ENCODE results near the gene TP53TG5.
A peak's percentile ranks its signal among the peaks of the same experiment; 100 is the strongest.
"Not testable (repeated sequence)": the region's sequence is repeated elsewhere in the genome, so short reads cannot be mapped to it uniquely, and the experiment has no call there.

TP53TG5 gene

DNA sequence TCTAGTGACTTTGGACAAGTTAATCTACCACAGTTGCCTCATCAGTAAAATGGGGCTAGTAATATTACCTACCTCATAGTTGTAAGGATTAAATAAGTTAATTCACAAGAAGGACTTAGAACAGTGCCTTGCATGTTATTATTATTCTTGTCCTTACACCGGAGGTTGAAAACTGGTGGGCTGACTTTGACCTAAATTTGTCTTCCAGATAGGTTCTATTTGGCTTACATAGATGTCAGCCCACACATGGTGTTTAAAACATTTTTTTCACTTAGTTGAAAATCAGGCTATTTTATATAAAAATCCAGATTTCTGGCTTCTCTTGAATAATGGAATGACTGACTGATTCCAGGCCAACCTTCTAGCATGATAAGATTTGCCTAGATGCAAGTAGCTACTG lies 11.9 kb downstream of the TP53TG5 start:
- DNase-seq, result no peak

DNA sequence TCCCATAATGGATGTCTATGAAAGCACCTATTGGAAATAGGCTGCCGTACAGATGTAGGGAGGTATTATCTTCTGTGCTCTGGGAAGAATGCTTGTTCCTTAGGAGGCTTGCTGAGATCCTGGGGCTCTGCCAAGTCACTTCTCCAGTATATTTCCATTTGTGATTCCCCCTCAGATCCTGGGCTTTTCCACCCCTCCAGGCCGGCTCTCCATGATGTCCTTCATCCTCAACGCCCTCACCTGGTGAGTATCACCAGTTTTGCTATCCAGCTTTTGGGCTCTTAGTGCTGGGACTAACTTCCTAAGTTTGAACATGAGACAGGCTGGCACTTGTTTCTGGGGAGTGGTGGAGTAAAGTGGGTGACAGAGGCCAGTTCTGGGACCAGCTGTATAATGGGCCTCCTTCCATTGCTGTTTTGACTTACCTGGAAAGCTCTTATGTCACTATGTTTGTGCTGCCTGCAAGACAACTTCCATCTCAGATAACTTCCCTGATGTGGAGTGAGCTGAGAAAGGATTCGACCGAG lies 12.6 kb downstream of the TP53TG5 start:
- DNase-seq, result no peak

DNA sequence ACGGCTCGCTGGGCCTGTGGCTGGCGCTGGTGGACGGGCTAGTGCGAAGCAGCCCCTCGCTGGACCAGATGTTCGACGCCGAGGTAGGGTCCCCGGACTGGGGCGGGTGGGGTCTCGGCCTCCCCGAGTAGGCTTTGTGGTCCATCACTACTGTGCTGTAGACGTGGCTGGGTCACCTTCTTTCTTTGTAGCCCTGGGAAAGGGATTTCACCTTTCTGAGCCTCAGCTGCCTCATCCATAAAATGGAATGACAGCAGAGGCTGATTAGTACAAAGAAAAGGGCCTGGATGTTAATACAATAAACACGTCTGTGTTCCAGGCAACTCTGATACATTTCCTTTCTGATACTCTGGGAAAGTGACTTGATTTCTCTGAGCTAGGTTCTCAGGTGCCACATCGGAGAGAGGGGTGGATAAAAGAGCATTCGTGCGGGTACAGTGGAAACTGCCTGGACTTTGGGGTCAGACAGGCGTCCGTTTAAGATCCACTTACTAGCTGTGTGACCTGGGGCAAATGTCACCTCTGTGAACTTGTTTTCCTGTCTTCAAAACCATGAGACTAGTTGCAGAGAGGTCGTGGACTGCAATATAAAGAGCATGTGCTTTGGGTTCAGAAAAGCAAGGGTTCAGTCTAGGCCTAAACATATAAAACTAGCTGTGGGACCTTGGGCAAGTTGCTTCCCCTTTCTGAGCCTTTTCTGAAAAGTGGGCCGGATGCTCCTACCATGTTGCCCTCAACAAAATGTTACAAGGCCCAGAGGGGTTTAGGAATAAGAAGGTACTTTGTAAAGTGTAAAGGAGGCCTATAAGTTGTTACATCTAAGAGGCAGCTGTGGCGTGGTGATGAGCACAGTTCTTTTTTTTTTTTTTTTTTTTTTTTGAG lies 14.3 kb downstream of the TP53TG5 start:
- DNase-seq, result no peak

DNA sequence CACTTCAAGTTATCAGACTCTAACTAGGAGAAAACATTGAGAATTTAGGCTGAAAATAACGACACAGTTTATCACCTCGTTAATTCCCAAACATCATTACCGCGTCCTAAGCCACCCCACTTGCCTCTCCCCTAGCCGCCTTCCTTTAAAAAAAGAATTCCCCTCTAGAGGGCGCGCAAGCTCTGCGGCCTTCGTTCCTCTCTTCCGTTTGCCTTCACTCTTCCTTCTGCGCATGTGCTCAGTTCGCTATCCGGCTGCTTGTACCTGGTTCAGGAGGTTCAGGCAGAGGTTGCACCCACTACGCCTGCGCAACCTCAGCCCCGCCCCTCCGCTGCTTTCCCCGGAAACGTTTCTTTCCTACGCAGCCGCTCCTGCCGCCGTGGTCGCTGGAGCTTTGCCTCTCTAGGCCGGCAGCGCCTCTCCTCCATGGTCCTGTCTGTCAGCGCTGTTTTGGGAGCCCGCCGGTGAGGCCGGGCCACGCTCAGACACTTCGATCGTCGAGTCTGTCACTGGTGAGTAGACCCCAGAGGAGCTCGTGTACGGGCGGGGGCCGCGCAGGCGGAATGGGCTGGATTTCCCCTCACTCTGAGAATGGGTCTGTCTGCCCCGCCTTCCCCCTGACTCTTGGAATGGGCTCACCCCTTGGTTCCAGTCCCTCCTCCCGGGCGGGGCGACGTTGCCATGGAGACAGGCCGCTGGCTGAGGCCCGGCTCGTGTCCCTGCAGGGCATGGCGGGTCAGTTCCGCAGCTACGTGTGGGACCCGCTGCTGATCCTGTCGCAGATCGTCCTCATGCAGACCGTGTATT lies 15.1 kb downstream of the TP53TG5 start, which contains the start of gene SYS1:
Gene SYS1 (plus strand): TSS at position 353 of the 807 bp plus-strand sequence. CDS start 376 bp downstream, at position 729.
- DNase-seq, result peak; percentile 98

DNA sequence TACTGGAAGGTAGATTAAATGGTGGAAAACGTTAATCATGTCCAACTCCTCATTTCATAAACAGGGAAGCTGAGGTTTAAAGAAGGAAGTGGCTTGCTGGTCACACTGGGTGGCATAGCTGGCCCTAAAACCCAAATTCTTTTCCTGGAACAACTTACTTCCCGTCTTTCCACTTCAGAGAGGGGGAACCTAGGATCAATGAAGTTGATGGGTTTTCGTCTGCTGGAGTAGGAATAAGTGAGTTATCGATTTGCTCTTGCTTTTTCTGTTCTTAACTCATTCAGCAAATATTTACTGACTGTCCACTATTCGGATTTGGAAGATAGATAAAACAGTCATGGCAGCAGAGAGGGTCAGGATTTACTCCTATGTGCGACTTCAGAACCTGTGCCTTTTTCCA lies 16.3 kb downstream of the TP53TG5 start:
- no peak for DNase-seq

DNA sequence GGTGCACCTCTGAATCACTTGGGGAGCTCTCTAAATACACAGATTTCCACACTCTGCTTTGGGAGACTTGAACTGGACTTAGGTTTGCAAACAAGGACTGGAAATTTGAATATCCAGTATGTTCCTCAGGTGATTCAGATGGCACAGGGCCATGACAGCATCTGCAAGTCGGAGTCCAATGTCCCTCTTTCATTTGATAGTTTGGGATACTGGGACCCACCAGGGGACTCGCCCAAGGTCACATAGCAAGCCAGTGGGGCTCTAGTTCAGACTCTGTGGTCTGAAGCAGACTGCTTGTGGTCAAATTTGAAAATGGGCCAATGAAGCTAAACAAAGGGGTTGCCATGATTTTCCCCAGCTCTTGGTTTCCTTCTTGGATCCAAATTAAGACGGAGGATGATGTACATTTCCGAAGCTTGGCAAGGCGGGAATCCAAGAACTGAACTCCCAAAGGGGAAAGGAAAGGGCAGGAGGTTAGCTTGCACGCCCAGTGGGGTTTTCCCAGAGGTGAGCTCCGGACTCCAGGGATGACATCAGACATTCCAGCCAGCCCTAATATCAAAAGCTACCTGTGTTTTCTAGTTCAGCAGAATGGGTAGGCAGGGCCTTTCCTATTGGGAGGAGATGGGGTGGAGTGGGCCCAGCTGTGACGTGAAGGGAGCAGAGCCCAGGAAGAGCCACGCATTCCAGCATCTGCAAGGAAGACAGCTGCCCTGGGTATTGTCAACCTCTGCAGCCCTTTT lies 18.5 kb downstream of the TP53TG5 start:
- DNase-seq, result no peak

DNA sequence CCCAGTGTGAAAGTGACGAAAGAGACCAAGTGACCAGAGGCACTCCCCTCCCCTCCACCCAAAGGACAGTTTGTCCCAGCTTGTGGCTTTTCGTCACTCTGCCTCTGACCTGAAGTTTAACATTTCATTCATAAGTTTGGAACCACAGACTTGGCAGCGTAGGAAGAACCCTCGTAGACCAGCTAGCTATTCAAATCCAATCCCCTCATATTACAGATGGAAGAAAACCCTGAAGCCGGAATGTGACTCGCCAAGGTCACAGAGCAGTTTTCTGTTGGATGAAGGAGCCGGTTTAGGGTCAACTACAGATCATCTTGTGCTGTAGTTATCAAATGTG lies 19.1 kb downstream of the TP53TG5 start:
- DNase-seq, result no peak

DNA sequence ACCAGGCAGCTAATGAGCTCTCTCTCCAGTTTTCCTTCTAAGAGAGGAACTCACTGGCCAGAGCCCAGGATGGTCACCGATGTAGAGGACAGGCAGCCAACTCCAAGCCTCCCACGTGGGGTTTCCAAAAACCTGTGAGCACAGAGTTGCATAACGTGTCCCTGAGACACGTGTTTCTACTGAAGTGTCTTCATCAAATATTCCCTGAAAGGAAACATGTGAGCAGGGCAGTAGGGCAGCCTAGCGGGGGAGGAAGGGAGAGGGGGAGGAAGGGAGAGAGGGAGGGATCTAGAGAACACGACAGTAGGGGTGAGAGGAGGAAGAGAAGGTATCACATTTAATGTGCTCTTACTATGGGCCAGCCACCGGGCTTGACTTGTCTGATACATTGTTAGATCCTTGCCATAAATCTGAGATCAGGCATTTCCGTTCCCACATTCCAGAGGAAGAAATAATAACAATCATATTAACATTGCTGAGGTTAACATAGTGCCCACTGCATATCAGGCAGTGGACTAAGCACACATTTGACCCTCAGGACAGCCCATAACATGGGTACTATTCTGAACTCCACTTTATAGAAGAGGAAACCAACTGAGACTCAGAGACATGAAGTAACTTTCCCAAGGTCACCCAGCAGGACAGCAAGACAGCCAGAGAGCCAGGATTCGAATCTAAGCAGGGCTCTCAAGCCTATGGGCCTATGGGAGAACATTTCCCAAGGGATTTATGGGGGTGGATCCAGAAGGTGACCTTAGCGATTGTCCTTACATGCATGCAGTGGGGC lies 19.6 kb downstream of the TP53TG5 start:
- no peak for DNase-seq

DNA sequence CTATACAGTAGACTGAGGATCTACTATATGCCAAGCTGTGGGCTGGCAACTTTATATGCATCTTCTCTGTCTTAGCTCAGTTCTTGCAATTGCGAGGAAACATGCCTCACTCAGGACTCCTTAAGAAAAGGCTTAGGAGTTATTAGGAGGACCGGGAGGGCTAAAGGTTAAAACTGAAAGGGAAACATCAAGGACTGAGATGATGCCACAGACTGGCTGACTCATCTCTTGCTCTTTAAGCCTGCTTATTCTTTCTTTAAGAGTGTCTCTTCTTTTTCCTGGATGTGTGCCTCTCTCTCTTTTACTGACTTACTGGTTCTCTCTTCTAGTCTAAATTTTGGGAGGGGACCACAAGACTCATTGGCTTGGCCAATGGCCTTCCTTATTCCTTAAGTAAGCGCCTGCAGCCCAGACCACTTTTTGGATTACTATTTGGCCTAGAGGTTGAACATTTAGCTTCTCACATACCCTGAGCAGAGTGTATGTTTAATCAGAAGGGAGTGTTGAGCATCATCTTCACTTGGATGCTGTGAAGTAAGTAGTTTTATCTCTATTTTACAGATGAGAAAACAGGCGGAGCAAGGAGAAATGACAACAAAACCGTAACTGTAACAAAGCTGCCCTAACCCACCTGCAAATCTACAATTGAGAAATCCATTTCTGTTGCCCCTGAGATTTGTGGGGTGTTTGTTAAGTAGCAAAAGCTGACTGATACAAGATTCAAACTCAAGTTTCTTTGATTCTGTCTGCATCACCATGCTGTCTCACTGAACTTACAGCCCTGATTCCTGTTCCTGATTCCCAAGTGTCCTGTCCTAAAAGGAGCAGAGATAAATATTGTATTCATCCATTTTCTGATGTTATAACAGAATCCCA lies 22.7 kb downstream of the TP53TG5 start:
- DNase-seq, result no peak

DNA sequence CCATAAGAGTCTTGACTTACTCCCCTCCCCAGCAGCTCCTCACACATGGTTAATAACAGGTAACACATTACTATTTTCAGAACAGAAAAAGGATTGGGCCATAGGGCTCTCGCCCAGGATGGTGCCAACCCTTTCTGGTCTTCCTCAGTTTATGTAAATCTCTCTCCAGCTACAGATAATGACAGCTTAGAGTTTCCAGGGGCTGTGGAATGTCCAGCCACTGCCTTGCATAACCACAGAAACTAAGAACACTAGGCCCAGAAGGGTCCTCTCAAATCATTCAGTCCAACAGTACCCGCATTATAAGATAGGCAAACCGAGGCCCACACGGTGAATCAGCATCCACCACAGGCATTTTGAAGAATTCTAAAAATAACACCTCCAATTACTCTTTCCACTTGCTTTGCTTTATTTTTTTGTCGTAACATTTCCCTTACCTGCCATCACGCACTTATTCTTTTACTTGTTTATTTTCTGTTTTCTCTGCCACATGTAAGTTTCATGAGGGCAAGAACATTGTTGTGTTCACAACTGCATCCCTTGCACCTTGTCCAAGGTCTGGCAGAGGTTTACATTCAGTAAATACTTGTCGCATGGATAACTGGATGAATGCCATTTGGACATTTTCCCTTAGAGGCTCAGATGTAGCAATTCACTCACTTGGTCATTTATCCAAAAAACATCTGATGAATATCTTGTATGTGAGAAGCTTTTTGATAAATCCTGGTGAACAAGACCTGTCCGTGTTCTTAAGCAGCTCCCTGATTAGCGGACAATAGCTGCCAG lies 23.5 kb downstream of the TP53TG5 start:
- no peak for DNase-seq

DNA sequence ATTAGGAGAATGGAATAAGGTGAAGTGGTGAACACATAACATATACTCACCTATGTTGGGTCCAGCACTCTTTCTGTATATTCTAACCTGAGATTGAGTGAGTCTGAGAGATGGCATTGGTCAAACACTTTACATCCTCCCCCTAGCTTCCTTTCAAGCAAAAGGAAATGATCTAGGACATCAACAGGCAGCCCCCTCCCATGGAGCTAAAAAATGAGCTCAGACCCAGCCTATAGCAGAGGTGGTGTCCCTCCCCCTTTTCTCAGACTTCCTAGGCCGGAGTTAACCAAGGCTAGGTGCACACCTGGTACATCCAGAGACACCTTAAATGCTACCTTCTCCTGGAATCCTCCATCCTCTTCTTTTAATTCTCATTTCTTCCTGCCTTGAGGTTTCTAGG lies 24.4 kb downstream of the TP53TG5 start:
- no peak for DNase-seq

DNA sequence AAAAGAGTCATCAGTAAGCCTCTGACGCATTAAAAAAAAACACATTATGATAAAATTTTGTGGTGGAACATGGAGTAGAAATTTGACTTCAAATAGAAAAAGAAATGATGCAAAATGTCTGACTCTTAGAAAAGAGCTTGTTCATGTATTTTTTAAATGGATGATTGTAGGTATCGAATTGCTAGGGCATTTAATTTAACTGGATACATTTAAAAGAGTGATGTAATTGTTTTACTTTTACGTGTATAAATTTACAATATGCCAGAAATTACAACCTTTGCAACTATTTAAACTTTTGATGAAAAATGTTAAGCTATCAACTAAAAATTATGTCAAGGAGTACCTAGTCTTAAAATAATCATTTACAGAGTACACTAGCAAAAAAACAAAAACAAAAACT lies 25.4 kb downstream of the TP53TG5 start:
- DNase-seq, result no peak

DNA sequence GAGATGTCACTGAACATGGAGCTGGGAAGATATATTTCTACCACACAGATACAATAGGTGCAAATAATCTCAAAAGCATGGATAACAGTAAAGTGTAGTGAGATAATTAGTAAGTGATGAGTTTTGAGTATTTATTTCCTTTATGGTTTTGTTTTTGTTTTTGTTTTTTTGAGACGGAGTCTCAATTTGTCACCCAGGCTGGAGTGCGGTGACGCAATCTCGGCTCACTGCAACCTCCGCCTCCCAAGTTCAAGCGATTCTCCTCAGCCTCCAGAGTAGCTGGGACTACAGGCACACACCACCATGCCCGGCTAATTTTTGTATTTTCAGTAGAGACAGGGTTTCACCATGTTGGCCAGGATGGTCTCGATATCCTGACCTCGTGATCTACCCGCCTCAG lies 27.3 kb downstream of the TP53TG5 start:
- not testable (repeated sequence) for DNase-seq

DNA sequence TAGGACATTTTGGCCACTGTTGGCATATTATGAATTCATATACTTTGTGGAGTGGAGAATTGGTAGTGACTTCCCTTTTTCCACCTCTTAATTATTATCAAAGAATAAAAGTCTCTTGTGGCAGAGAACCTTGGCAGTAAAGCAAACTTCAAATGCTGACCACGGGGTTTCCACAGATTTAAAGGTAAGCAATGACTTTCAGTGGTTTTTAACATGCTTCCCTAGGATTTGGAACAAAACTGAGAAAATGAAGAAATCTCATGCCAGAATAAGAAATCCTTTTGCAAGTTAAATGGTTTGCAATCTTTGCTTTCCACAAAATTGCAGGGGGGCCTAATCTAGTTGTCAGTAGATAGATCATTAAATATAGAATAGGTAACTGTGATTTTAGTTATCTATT lies 27.9 kb downstream of the TP53TG5 start:
- DNase-seq, result no peak

DNA sequence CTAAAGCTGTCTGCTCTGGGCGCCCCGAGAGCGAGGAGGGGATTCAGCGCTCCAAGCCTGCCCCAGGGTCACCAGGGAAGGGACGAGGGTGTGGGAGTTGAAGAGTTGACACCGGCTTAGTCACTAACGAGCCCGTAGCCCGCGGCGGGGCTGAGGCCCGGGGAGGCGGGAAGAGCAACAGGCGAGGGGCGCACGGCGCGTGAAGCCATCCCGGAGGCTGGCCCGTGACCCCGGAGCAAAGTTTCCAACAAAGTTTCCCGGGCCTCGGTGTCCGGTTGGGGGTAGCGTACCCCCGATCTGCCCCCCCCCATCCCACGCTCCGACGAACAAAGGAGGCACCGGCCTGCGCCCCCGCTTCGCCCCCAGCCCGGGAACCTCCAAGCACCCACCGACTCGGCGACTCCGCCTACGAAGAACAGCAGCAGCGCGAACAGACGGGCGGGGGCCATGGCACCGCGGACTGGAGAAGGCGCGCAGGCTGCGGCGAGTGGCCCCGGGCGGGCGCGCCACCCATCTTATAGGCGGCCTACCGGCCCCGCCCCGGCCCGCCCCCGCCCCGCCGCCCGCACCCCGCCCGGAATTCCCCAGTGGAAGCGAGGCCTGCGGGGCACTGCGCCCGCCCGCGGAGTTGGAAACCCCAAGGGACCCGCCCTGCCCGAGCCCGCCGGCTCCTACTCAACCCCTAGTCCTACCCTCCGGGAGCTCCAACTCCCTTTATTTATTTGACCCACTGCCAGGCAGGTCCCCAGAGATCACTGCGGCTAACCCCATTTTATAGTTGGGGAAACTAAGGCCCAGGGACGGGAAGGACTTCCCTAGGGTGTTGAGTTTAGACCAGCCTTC lies 30.0 kb downstream of the TP53TG5 start, which contains the start of gene SDC4:
Gene SDC4 (minus strand): TSS at position 489 of the 843 bp plus-strand sequence. CDS start 40 bp downstream, at position 449.
- peak; percentile 43 for DNase-seq

DNA sequence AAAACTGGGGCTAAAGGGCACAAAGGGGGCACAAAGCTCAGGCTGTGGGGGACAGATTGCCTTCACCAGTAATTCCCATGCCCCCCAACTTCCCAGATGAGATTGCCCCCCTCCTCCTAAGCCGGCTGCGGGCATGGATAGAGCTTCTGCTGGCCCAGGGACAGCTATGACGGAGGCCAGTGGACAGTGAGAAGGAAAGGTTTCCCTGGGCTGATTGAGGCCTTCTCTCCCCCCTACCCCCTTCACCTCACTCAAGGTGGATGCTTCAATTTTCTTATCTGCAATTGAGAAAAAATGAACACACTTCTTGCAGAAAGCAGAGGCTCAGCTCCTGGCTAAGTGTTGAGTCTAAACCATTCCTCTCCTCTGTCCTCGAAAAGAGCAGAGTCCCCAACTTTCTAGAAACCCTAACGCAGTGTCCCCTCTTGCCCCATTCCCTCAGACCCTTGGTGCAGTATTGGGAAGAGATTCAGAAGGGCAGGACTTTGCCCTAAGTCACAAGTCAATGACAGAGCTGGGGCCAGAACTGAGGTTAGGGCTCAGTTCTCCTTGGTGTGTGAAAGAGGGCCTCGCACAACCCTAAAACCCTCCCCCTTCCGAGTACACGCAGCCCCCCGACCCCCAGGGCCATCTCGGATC lies 30.7 kb downstream of the TP53TG5 start:
- DNase-seq, result no peak

DNA sequence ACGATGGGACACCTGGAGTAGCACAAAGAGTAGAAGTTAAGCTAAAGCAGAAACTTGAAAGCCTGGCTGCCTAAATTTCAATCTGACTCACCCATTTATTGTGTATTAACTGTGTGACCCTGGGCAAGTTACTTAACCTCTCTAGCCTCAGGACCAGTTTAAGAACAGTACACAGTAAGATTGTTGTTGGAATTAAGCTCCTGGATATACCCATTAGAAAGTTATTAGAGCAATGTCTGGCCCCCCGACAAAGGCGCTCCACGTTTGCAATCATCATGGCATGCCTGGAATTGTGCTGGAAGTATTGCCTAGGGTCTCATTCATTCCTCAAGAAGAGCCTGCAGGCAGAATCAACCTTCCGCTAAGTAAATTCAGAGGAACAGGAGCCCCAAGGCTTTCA lies 31.3 kb downstream of the TP53TG5 start:
- no peak for DNase-seq

DNA sequence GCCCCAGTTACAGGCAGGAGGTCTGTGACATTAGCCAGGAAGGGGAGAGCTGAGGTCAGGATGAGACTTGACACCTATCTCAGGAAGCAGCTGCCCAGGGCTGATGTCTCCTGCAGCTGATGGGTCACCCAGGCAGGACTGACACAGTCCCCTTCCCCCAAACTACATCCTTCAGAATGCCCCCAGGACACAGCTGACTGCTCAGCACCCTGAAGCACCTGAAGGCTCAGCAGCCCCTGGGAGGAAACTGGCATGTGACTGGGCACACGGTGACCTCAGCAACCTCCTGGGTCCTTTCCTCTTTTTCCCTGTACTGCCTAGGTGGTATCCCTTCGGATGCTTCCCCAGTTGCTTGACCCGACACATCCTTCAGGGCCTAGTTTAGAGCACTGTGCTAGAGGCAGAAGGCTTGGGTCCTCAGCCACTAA lies 31.8 kb downstream of the TP53TG5 start:
- no peak for DNase-seq

Data from central memory CD4-positive, alpha-beta T cell (primary cell).